Ishikawa (cell line): ENCODE data around the gene KLHL26.

Experiments used
- CEBPB ChIP-seq: IDR thresholded peaks from 2 replicates; pipeline ENCODE4 v1.6.1; 2012
- CREB1 ChIP-seq: IDR thresholded peaks from 2 replicates; pipeline ENCODE4 v1.6.1; 2012; ENCODE audit warnings: low read depth
- EGR1 ChIP-seq: IDR thresholded peaks from 2 replicates; pipeline ENCODE4 v1.6.1; 2012
- EP300 ChIP-seq: IDR thresholded peaks from 2 replicates; pipeline ENCODE4 v1.6.1; 2012; ENCODE audit warnings: borderline replicate concordance
- FOXM1 ChIP-seq: IDR thresholded peaks from 2 replicates; pipeline ENCODE4 v1.6.1; 2012; ENCODE audit warnings: low read depth, borderline replicate concordance
- MAX ChIP-seq: IDR thresholded peaks from 2 replicates; pipeline ENCODE4 v1.6.1; 2012
- NFIC ChIP-seq: IDR thresholded peaks from 2 replicates; pipeline ENCODE4 v1.6.1; 2012
- RAD21 ChIP-seq: IDR thresholded peaks from 2 replicates; pipeline ENCODE4 v1.6.1; 2012; ENCODE audit warnings: low read depth
- TAF1 ChIP-seq: IDR thresholded peaks from 2 replicates; pipeline ENCODE4 v1.6.1; 2012; ENCODE audit warnings: low read depth, mild to moderate bottlenecking
- TCF12 ChIP-seq: IDR thresholded peaks from 2 replicates; pipeline ENCODE4 v1.6.1; 2012; ENCODE audit warnings: low read depth
- TEAD4 ChIP-seq: IDR thresholded peaks from 2 replicates; pipeline ENCODE4 v1.6.1; 2012
- YY1 ChIP-seq: IDR thresholded peaks from 2 replicates; pipeline ENCODE4 v1.6.1; 2012; ENCODE audit warnings: low read depth
- ZBTB7A ChIP-seq: IDR thresholded peaks from 2 replicates; pipeline ENCODE4 v1.6.1; 2012; ENCODE audit warnings: low read depth
- TF ChIP-seq, protein P1 (sequence below): IDR thresholded peaks from 2 replicates; pipeline ENCODE4 v1.6.1; 2012
- TF ChIP-seq, protein P2 (sequence below): IDR thresholded peaks from 2 replicates; pipeline ENCODE4 v1.6.1; 2012; ENCODE audit warnings: low read depth, mild to moderate bottlenecking

The KLHL26 gene

DNA sequence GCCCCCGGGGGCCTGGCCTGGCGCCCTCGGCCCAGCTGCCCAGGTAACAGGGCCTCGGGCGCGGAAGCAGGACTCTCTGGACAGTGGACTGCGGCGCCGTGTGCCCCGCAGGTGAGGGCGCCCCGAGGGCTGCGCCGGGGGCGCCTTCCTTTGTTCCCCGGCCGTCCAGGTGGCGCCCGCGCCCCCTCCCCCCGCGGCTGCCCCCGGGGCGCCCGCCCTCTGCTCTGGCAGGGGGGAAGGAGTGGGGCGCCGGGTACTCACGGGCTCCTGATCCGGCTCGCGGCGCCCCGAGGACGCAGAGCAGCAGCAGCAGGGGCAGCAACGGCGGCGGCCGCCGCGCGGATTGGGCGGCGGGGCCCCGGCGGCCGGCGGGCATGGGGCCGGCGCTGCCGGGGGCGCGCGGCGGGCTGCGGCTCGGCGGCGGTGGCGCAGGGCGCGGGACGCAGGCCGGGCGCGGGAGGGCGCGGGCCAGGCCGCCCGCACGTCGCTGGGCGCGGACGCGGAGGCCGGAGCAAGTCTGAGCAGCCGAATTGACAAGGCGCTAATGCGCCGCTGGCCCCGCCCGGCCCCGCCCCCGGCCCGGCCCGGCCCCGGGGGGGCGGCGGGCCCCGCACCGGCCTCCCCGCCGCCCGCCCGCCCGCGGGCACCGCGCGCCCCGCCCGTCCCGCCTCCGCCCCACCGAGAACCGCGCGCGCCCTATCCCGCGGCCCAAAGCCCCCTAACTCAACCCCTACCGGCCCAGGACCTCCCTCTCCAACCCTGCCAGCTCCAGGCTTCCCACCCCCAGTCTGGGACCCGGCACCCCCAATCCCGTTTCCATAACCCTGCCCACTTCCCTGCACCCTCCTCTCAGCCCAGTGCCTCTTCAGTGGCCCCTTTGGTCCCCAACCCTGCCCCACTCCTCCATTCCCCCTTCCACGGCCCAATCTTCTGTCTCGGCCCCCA is 30.3 kb upstream of the KLHL26 start, which contains the start of gene CRLF1:
Gene CRLF1, minus strand, starts transcription at position 519 of the 945 bp plus-strand sequence. Its CDS starts 143 bp downstream, at position 376.
- TF ChIP-seq EP300 (no peak), FOXM1 (no peak), TAF1 (no peak), MAX (no peak), CREB1 (no peak), CEBPB (no peak), YY1 (no peak)

DNA sequence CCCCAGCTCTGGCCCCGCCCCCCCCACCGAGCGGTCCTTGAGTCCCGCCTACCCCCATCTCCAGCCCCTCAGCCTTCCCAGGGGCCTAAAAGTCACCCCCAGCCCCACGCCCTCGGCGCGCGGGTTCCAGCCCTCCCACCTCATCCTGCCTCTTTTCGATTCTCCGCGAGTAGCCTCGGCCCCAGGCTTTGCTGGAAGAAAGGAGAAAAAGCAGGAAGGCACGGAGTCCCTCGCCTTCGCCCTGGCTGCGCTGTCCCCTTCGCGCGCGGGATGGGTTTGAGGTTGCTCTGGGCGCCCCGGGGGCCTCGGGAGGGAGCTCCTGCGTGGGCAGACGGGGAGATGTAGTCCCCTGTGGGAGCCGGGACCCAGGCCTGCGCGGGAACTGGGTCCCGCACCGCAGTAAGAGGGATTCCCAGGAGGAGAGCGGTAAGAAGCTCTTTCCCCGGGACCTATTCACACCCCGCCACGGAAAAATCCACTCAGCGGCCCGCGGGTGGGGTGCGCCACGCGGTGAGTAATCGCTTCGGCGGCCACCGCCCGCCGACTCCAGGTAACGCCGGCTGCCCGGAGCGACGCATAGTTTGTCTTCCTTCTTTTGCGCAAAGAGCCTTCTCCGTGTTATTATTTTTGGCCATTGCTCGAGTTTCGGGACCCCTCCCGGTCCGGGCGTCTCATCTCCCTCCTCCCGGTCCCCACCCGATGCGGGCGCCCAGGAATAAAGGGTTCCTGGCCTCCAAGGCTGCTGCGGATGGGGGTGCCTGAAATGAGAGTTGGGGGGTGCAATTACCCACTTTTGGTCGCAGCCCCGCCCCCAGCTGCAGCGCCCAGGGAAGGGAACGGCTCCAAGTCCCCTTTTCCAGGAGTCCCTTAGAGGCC is 29.4 kb upstream of the KLHL26 start:
- TF ChIP-seq, protein P1, sequence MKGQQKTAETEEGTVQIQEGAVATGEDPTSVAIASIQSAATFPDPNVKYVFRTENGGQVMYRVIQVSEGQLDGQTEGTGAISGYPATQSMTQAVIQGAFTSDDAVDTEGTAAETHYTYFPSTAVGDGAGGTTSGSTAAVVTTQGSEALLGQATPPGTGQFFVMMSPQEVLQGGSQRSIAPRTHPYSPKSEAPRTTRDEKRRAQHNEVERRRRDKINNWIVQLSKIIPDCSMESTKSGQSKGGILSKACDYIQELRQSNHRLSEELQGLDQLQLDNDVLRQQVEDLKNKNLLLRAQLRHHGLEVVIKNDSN: no peak
- TF ChIP-seq ZBTB7A: peak; percentile 64; the same call in 1 of the 2 replicates

GRCh38 chr19:18608102-18608804 is 28.6 kb upstream of the KLHL26 start:
- no peak for TF ChIP-seq EP300
- TF ChIP-seq CREB1: no peak
- TF ChIP-seq YY1: no peak
- no peak for TF ChIP-seq RAD21
- TF ChIP-seq, protein P1: no peak
- TF ChIP-seq NFIC: no peak
- no peak for TF ChIP-seq EGR1
- TF ChIP-seq TEAD4: no peak
- TF ChIP-seq FOXM1: no peak
- TF ChIP-seq, protein P2, sequence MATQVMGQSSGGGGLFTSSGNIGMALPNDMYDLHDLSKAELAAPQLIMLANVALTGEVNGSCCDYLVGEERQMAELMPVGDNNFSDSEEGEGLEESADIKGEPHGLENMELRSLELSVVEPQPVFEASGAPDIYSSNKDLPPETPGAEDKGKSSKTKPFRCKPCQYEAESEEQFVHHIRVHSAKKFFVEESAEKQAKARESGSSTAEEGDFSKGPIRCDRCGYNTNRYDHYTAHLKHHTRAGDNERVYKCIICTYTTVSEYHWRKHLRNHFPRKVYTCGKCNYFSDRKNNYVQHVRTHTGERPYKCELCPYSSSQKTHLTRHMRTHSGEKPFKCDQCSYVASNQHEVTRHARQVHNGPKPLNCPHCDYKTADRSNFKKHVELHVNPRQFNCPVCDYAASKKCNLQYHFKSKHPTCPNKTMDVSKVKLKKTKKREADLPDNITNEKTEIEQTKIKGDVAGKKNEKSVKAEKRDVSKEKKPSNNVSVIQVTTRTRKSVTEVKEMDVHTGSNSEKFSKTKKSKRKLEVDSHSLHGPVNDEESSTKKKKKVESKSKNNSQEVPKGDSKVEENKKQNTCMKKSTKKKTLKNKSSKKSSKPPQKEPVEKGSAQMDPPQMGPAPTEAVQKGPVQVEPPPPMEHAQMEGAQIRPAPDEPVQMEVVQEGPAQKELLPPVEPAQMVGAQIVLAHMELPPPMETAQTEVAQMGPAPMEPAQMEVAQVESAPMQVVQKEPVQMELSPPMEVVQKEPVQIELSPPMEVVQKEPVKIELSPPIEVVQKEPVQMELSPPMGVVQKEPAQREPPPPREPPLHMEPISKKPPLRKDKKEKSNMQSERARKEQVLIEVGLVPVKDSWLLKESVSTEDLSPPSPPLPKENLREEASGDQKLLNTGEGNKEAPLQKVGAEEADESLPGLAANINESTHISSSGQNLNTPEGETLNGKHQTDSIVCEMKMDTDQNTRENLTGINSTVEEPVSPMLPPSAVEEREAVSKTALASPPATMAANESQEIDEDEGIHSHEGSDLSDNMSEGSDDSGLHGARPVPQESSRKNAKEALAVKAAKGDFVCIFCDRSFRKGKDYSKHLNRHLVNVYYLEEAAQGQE: no peak
- TF ChIP-seq ZBTB7A: no peak
- TF ChIP-seq MAX: no peak
- TF ChIP-seq TCF12: no peak
- TF ChIP-seq TAF1: no peak
- no peak for TF ChIP-seq CEBPB

DNA sequence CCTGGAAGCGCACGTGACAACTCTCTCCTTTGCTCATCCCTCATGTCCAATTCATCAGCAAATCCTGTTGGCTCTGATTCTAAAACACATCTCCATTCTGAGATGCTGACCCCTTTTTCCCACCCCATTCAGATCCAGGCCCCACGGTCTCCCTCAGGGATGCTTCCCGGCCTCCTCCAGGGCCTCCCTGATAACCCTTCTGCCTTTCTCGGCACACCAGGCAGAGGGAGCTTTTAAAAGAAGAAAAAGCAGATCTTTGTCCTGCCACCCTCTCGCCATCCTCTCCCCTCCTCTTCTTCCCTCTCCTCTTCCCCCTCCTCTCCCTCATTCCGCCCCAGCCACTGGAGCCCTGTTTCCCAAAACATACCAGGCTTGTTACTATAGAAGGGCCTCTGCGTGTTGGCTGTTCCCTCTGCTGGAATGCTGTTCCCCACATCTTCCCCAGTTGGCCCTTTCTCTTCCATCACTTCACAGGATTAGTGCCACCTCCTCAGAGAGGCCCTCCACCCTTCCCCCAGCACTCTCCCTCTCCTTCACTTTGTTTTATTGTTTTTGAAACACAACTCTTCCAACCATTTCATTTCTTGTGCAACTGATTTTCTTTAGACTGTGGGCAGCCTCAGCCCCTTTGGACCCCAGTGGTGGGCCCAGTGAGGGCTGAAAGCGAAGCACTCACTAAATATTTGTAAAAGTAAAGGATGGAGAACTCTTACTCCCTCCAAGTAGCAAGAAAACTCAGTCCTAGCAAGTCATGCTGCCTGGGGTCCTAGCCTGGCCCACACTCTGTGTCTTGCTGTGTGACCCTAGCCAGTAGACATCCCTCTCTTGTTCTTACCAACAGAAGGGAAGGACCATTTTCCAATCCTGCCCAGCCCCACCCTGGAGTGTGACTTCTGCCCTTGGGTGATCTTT is 27.8 kb upstream of the KLHL26 start:
- TF ChIP-seq CEBPB (no peak), MAX (no peak), CREB1 (no peak), ZBTB7A (no peak), TAF1 (no peak), EGR1 (no peak), NFIC (no peak), EP300 (no peak), TEAD4 (no peak)
- TF ChIP-seq, protein P1: no peak

DNA sequence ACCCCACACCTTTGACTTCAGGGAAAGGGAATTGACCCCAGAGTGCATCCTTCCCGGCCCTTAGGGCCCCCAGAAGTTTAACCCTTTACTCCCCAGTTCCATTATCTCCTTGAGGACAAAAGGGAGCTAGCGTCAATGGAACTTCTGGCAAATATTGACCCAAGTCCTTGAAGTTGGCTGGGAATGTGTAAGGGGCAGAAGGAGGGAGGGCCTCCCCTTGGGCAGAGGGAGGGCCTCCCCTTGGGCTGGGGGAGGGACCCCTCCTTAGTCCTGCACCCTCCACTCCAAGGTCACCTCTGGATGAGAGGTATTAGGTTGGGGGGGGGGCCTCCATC is 27.1 kb upstream of the KLHL26 start:
- TF ChIP-seq, protein P2: no peak
- TF ChIP-seq TEAD4 (no peak), FOXM1 (no peak), CEBPB (no peak), YY1 (no peak), TCF12 (no peak), EP300 (no peak), NFIC (no peak), ZBTB7A (no peak), EGR1 (no peak), CREB1 (no peak), RAD21 (no peak), TAF1 (no peak), MAX (no peak)
- TF ChIP-seq, protein P1: no peak
